ENCODE results near the gene INPPL1.
"Not testable (repeated sequence)": the region's sequence is repeated elsewhere in the genome, so short reads cannot be mapped to it uniquely, and the experiment has no call there.

GRCh38 chr11:72201445-72201844 lies 23.1 kb upstream of the INPPL1 start:
- TF ChIP-seq ZFP30 (CRISPR knock-in tag; IDR thresholded peaks at IDR 0.05); RARB (CRISPR knock-in tag; IDR thresholded peaks at IDR 0.05); ARNTL (CRISPR knock-in tag; IDR thresholded peaks at IDR 0.05; ENCODE audit: borderline replicate concordance, low read depth): not testable (repeated sequence)
- TF ChIP-seq, protein P1, sequence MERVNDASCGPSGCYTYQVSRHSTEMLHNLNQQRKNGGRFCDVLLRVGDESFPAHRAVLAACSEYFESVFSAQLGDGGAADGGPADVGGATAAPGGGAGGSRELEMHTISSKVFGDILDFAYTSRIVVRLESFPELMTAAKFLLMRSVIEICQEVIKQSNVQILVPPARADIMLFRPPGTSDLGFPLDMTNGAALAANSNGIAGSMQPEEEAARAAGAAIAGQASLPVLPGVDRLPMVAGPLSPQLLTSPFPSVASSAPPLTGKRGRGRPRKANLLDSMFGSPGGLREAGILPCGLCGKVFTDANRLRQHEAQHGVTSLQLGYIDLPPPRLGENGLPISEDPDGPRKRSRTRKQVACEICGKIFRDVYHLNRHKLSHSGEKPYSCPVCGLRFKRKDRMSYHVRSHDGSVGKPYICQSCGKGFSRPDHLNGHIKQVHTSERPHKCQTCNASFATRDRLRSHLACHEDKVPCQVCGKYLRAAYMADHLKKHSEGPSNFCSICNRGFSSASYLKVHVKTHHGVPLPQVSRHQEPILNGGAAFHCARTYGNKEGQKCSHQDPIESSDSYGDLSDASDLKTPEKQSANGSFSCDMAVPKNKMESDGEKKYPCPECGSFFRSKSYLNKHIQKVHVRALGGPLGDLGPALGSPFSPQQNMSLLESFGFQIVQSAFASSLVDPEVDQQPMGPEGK (CRISPR knock-in tag; IDR thresholded peaks at IDR 0.05; ENCODE audit: borderline replicate concordance), result not testable (repeated sequence)
